ENCODE measurements around the gene ZNF101. TPM values are rescaled to one million over a fixed set of nuclear protein-coding genes. Genes with fewer than 3 reads are reported as not detected.
A peak's percentile ranks its signal among the peaks of the same experiment; 100 is the strongest.

ZNF101 gene
- total RNA-seq, 2 donors from 2014 or later, result 2.2 to 8.3 TPM

DNA sequence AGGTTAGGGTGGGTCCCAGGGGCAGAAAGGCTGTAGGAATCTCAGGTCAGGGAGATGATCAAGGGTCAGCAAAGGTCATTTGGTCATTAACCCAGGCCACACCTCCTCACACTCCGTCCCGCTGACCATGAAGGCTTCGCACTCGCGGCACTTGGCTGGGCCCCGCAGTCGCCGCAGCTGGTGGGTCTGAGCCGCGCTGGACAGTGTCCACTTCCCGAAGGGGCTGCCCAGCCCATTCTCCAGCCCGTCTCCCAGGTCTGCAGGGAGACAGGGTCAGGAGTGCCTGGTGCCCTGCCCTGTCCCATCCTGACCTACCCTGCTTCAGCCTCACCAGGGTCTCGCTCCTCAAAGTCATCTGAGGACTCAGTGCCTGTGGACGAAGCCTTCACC lies 33.3 kb upstream of the ZNF101 start:
- H3K27ac ChIP-seq, result no peak overlapping the region
- H3K9me3 ChIP-seq, result no peaks in the 10 kb centered on the region
- DNase-seq (ENCODE audit: low spot score) (no peak), ATAC-seq (ENCODE audit: insufficient number of reproducible peaks, low FRiP score, low read depth) (no peak)
- no peaks in the 10 kb centered on the region for H3K4me1 ChIP-seq (ENCODE audit: control insufficient read depth in 1 of 2, low read depth in 2 of 2)
- peaks cover 21% of the 10 kb centered on the region for H3K36me3 ChIP-seq
- no peak for TF ChIP-seq CTCF (IDR thresholded peaks at IDR 0.05)
- no peaks in the 10 kb centered on the region for H3K27me3 ChIP-seq (replicated peaks; ENCODE audit: insufficient read depth)
- no peak overlapping the region for H3K4me3 ChIP-seq

GRCh38 chr19:19636573-19637185 lies 32.0 kb upstream of the ZNF101 start:
- no peaks in the 10 kb centered on the region for H3K9me3 ChIP-seq
- ATAC-seq (ENCODE audit: insufficient number of reproducible peaks, low FRiP score, low read depth), result no peak
- no peak for TF ChIP-seq CTCF (IDR thresholded peaks at IDR 0.05)
- H3K27ac ChIP-seq, result no peak overlapping the region
- H3K36me3 ChIP-seq, result peaks cover 21% of the 10 kb centered on the region
- H3K4me1 ChIP-seq (ENCODE audit: control insufficient read depth in 1 of 2, low read depth in 2 of 2), result no peaks in the 10 kb centered on the region
- DNase-seq (ENCODE audit: low spot score), result no peak
- no peaks in the 10 kb centered on the region for H3K27me3 ChIP-seq (replicated peaks; ENCODE audit: insufficient read depth)
- no peak overlapping the region for H3K4me3 ChIP-seq

DNA sequence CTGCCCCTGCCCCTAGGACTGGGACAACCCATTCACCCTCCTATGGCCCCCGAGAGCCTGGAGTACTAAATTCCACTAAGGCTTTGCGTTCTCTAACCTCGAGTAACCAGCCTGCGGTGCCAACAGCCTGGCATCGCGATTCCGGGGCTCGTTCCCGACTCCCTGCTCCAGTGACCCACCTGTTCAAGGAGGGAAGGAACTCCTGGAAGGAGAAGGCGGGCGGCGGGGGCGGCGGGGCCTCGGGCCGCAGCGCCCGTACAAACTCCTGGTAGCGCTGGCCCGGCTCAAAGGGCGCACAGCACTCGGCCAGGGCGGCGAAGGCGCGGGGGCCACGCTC lies 31.5 kb upstream of the ZNF101 start:
- ATAC-seq (ENCODE audit: insufficient number of reproducible peaks, low FRiP score, low read depth), result no peak

GRCh38 chr19:19637523-19638251 lies 31.0 kb upstream of the ZNF101 start:
- H3K36me3 ChIP-seq, result peaks cover 19% of the 10 kb centered on the region
- H3K27me3 ChIP-seq (replicated peaks; ENCODE audit: insufficient read depth), result no peaks in the 10 kb centered on the region
- H3K4me3 ChIP-seq, result no peak overlapping the region
- no peak overlapping the region for H3K27ac ChIP-seq
- peaks cover 0 to 2% of the 10 kb centered on the region in 2 donors for H3K4me1 ChIP-seq (ENCODE audit: control insufficient read depth in 1 of 2, low read depth in 2 of 2)
- ATAC-seq (ENCODE audit: insufficient number of reproducible peaks, low FRiP score, low read depth) (no peak), DNase-seq (ENCODE audit: low spot score) (no peak)
- TF ChIP-seq CTCF (IDR thresholded peaks at IDR 0.05), result no peak
- H3K9me3 ChIP-seq, result no peaks in the 10 kb centered on the region

More for the DNA sequence above, 31.5 kb upstream of the ZNF101 start:
- no peak overlapping the region for H3K4me3 ChIP-seq
- H3K36me3 ChIP-seq, result peaks cover 21% of the 10 kb centered on the region
- H3K27me3 ChIP-seq (replicated peaks; ENCODE audit: insufficient read depth), result no peaks in the 10 kb centered on the region
- no peak overlapping the region for H3K27ac ChIP-seq
- no peaks in the 10 kb centered on the region for H3K4me1 ChIP-seq (ENCODE audit: control insufficient read depth in 1 of 2, low read depth in 2 of 2)
- DNase-seq (ENCODE audit: low spot score), result no peak
- no peak for TF ChIP-seq CTCF (IDR thresholded peaks at IDR 0.05)
- no peaks in the 10 kb centered on the region for H3K9me3 ChIP-seq

- ATAC-seq (ENCODE audit: insufficient number of reproducible peaks, low FRiP score, low read depth), result no peak
- Histone ChIP-seq H3K4me3 (peak overlapping the region; percentile 82), H3K36me3 (peaks cover 18% of the 10 kb centered on the region), H3K4me1 (ENCODE audit: control insufficient read depth in 1 of 2, low read depth in 2 of 2) (peaks cover 0 to 6% of the 10 kb centered on the region in 2 donors), H3K27me3 (replicated peaks; ENCODE audit: insufficient read depth) (no peaks in the 10 kb centered on the region), H3K27ac (peak overlapping the region in 1 of 2 donors; percentile 40), H3K9me3 (no peaks in the 10 kb centered on the region)
- TF ChIP-seq CTCF (IDR thresholded peaks at IDR 0.05), result no peak
- no peak for DNase-seq (ENCODE audit: low spot score)
These were observed 26.0 kb upstream of the ZNF101 start for GRCh38 chr19:19642506-19643157.
